Measurements from ENCODE around the gene ERG28. TPM values are rescaled to one million over a fixed set of nuclear protein-coding genes. Genes with fewer than 3 reads are reported as not detected.

ERG28 gene
- total RNA-seq = 10 to 100 TPM; 13.4 to 14.9 TPM

GRCh38 chr14:75660630-75661498 is at the start of gene ERG28, which contains the start of gene TTLL5:
TSS of gene ERG28 (minus strand) at chr14:75660876. CDS start at chr14:75657502, 3,374 bp downstream.
TSS of gene TTLL5 (plus strand) at chr14:75661246. CDS start at chr14:75663150, 1,904 bp downstream.
- Mint-ChIP-seq H3K36me3 (ENCODE audit: low read depth) (peaks cover 4% of the 10 kb centered on the region), H3K4me3 (peak within 1 kb of the TSS; percentile 86), H3K27me3 (no peaks in the 10 kb centered on the region), H3K4me1 (ENCODE audit: low read depth) (peaks cover 17% of the 10 kb centered on the region), H3K27ac (peak within 1 kb of the TSS; percentile 91), H3K9me3 (no peaks in the 10 kb centered on the region)
- ChIA-PET CTCF (interaction anchor here (1.0 to 13.1 kb wide), 8 partner anchors 10 to 366 kb away, joined by 3 to 281 read pairs (median 3); partner anchors contain the start of gene FLVCR2), POLR2A (interaction anchor here (0.7 to 1.7 kb wide), 3 partner anchors 12 to 136 kb away, joined by 3 to 5 read pairs (median 4); no protein-coding TSS in a partner anchor)
- ATAC-seq = peak; percentile 97
- intact Hi-C loops (cut with micrococcal nuclease) = no loop called here
- DNase-seq = peak; percentile 97
- no peak for TF ChIP-seq CTCF (IDR thresholded peaks at IDR 0.05)

GRCh38 chr14:75709207-75709812 is 48.6 kb upstream of the ERG28 start:
- peak; percentile 85 for TF ChIP-seq CTCF (IDR thresholded peaks at IDR 0.05)
- ATAC-seq (peak; percentile 61), DNase-seq (peak; percentile 80)
- no peak overlapping the region for H3K27ac Mint-ChIP-seq
- ChIA-PET POLR2A (interaction anchor here (1.1 kb wide), 1 partner anchor 273 kb away, joined by 3 read pairs; no protein-coding TSS in a partner anchor), CTCF (interaction anchor here (0.7 to 4.8 kb wide), 61 partner anchors 9 to 650 kb away, joined by 3 to 82 read pairs (median 4); partner anchors contain the start of genes FLVCR2, IFT43 and TGFB3)
- intact Hi-C loops (cut with micrococcal nuclease) = loop anchor here (2.0 kb wide), 1 partner anchor 271 kb away; the partner anchor contains the start of gene TGFB3
- H3K27me3 Mint-ChIP-seq = no peaks in the 10 kb centered on the region
- no peaks in the 10 kb centered on the region for H3K4me1 Mint-ChIP-seq (ENCODE audit: low read depth)
- H3K36me3 Mint-ChIP-seq (ENCODE audit: low read depth) = peaks cover 7% of the 10 kb centered on the region
- no peaks in the 10 kb centered on the region for H3K9me3 Mint-ChIP-seq
- H3K4me3 Mint-ChIP-seq = no peak overlapping the region

GRCh38 chr14:75705014-75705413 is 44.3 kb upstream of the ERG28 start:
- ChIA-PET CTCF (interaction anchor here (1.4 to 1.7 kb wide), 2 partner anchors 50 to 278 kb away, joined by 4 read pairs; no protein-coding TSS in a partner anchor), POLR2A (no interaction called here)
- ATAC-seq (no peak), DNase-seq (no peak)
- intact Hi-C loops (cut with micrococcal nuclease) = no loop called here
- Mint-ChIP-seq H3K9me3 (no peaks in the 10 kb centered on the region), H3K4me3 (no peak overlapping the region), H3K4me1 (ENCODE audit: low read depth) (no peaks in the 10 kb centered on the region), H3K36me3 (ENCODE audit: low read depth) (peaks cover 17% of the 10 kb centered on the region), H3K27me3 (no peaks in the 10 kb centered on the region), H3K27ac (no peak overlapping the region)
- TF ChIP-seq CTCF (IDR thresholded peaks at IDR 0.05) = no peak

- intact Hi-C loops (cut with micrococcal nuclease) = no loop called here
- no peaks in the 10 kb centered on the region for H3K9me3 Mint-ChIP-seq
- no peaks in the 10 kb centered on the region for H3K27me3 Mint-ChIP-seq
- H3K4me1 Mint-ChIP-seq (ENCODE audit: low read depth) = no peaks in the 10 kb centered on the region
- POLR2A ChIA-PET = no interaction called here
- CTCF ChIA-PET = interaction anchor here (1.4 kb wide), 1 partner anchor 49 kb away, joined by 4 read pairs; no protein-coding TSS in a partner anchor
- ATAC-seq (no peak), DNase-seq (no peak)
- H3K36me3 Mint-ChIP-seq (ENCODE audit: low read depth) = peaks cover 28% of the 10 kb centered on the region
- H3K27ac Mint-ChIP-seq = no peak overlapping the region
- no peak overlapping the region for H3K4me3 Mint-ChIP-seq
- TF ChIP-seq CTCF (IDR thresholded peaks at IDR 0.05) = no peak
These were observed 42.8 kb upstream of the ERG28 start for GRCh38 chr14:75703467-75703866.

All from activated CD8-positive, alpha-beta T cell treated with anti-CD3 and anti-CD28 coated beads for 36 hours (primary cell).